Hematopoietic multipotent progenitor cell treated with erythropoietin and hydrocortisone succinate and interleukin-3 and kit ligand, for 6 days (in vitro differentiated cells): Measurements from ENCODE around the gene ZNF507.
A peak's percentile ranks its signal among the peaks of the same experiment; 100 is the strongest.

ENCODE experiments used
- DNase-seq: peaks from one replicate; pipeline ENCODE4 v3.0.0-alpha.2; 2015

Gene ZNF507

GRCh38 chr19:32339988-32340874 lies 5.2 kb upstream of the ZNF507 start:
- peak; percentile 68 for DNase-seq

DNA sequence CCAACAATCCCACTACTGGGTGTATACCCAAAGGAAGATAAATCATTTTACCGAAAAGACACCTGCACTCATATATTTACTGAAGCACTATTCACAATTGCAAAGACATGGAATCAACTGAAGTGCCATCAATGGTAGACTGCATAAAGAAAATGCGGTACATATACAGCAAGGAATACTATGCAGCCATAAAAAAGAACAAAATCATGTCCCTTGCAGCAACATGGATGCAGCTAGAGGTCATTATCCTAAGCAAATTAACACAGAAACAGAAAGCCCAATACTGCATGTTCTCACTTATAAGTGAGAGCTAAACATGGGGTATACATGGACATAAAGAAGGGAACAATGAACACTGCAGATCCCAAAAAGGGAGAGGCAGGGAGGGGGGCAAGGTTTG lies 2.7 kb upstream of the ZNF507 start:
- no peak for DNase-seq

GRCh38 chr19:32343550-32344262 lies 1.7 kb upstream of the ZNF507 start:
- DNase-seq = no peak

- DNase-seq = no peak
Measured at GRCh38 chr19:32346901-32347300, 1.5 kb downstream of the ZNF507 start.

DNA sequence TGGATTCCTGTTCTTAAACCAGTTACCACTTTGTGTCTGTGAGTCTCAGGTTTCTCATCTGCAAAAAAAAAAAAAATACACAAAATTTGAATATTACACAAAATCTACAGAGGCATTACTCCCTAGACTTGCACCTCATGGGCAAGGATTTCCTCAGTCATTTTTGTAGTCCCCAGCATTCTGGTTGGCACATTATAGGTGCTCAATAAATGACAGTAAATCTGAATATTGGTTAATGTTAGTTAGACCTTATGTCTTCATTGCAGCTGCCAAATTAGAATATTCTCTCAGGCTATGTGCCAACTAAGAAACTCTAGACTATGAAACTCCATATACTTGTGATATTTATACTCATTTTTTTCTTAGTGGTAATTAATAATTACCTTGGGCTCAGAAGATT lies 2.2 kb downstream of the ZNF507 start:
- no peak for DNase-seq

DNA sequence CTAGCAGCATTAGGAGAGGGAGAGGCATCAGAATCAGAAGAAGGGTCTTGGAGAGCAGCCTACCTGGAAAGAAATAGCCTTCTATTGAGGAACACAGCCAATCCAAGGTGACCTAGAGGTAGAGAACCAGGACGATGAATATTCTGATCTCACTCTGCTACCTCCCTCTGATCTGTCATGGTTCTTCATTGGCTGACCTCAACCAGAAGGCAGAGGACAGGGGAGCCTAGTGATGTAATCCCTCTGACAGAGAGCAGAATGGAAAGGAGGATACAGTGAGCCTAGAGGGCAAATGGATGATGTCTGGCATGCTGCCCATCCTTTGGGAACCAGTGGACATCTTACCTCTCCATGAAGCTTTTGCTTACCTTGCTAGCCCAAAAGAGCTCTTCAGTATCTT lies 3.6 kb downstream of the ZNF507 start:
- no peak for DNase-seq

DNA sequence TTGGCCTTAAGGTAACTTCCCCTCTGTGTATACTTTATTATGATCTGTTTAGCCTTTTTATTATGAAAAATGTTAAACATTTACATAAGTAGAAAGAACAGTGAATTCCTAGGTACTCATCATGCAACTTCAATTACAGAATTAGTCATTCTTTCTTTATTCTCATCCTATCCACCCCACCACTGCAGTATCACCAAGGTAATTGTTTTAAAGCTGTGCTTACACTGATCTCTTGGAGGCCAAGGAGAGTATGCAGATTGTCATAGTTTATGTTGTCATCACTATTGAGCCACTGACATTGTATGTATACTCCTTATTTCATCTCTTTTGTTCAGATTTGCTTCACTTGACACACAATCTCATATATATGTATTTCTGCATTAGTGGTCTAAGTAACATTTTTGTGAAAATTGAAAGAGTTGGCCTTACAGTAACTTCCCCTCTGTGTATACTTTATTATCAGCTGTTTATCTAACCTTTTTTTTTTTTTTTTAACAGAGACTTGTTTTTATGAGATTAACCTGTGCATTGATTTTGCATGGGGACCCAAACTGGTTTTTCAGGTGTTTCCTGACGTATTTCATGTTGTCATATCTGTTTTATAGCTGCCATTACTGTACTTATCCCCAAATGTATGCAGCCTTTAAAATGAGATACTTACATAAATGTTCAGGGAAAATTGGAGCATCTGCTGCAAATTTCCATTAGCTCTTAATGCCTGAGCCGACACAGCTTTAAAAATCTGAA lies 4.5 kb downstream of the ZNF507 start:
- DNase-seq = no peak

DNA sequence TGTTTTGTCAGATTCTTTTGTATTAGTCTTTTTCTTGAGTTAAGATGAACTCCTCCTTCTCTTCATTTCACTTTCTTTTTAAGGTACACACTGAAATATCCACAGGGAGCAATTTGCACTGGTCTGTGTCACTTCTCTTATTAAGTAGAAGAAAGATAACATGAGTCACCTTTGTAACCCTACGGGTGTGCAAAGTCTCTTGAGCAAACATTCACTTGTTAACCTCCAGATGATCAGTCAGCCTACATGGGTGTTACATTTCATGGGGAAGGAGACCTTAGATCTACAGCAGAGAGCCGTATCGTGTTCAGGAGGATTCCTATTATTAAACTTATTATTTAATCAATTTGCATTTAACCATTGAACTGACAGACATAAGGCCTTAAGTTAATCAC lies 5.1 kb downstream of the ZNF507 start:
- no peak for DNase-seq

- no peak for DNase-seq
Measured at GRCh38 chr19:32350987-32351348, 5.6 kb downstream of the ZNF507 start.

DNA sequence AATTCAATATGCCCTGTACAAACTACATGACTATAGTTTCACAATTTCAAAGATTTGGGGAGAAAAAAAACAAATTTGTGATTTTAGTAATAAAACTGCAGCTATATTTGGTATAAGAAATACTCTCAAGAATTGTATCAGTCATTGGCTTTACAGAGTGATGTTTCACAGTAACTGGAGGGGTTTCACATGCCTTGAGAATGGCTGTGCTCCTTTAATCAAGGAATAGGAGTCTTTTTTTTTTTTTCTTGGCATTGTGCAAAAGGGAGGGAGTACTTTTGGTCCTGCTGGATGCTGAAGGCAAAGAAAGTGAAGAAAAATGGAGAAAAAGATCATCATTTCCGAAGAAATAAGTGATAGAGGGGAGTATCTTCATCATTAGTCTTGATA lies 6.8 kb downstream of the ZNF507 start:
- no peak for DNase-seq

DNA sequence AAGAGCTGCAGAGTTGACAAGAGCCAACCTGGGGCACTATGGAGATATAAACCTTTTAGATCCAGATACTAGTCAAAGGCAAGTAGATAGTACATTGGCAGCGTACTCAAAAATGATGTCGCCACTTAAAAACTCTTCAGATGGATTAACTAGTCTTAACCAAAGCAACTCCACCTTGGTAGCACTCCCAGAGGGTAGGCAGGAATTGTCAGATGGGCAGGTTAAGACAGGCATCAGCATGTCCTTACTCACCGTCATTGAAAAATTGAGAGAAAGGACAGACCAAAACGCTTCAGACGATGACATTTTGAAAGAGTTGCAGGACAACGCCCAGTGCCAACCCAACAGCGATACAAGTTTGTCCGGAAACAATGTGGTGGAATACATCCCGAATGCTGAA lies 8.9 kb downstream of the ZNF507 start:
- no peak for DNase-seq

GRCh38 chr19:32355309-32355708 lies 9.9 kb downstream of the ZNF507 start:
- DNase-seq = no peak

DNA sequence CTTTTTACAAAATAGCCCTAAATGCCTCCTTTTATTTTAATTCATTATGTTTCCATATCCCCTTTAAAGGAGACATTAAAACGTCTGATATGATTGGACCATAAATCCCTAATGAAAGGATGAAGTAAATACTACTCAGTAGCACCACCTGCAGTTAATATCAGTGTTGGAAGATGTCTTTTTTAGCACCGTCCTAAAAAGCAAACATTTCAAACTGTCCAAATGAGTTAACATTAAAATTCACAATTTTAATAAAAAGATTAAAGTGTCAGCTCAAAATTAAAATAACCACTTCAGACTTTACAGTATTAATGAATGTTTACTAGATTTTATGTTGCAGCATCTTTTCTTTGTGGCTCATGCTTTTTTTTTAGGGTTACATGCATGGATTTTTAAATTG lies 12.3 kb downstream of the ZNF507 start:
- peak; percentile 43 for DNase-seq

DNA sequence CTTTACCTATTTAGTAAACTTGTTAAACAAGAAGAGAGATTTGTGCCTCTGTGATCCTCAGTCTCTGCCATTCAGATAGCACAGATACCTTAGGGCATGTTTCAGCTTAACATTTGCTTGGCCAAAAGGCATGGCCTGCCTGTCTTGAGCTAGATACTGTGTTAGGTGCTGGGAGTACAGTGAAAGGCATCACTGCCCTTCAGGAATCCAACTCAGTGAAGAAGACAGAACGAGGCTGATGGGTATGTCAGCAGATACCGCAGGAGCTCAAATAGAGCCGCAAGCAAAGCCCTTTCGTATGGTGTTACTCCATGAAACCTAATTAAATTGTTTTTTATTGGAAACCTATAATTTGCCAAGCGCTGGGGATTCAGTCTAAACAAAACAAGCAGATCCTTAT lies 12.9 kb downstream of the ZNF507 start:
- DNase-seq = no peak

DNA sequence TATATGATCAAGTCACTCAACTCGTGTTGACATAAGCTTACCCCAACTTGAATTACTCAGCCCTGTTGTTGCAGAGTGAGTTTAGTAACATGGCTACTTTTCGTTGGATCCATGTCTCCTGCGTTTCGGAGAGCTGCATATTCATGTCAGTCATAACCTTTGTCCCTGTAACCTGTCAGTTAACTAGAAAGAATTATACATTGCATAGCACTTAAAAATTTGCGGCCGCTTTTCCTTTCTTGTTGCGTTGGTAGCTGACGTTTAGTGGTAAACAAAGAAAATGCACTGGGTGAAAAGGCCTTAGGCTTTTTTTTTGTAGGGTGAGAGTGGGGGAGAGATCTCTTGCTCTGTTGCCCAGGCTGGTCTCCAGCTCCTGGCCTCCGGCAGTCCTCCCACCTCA lies 14.2 kb downstream of the ZNF507 start:
- DNase-seq = no peak

- DNase-seq = no peak
Measured at GRCh38 chr19:32361574-32362317, 16.3 kb downstream of the ZNF507 start.

GRCh38 chr19:32362318-32362691 lies 16.9 kb downstream of the ZNF507 start:
- no peak for DNase-seq

- no peak for DNase-seq
Measured at GRCh38 chr19:32363175-32363574, 17.8 kb downstream of the ZNF507 start.

DNA sequence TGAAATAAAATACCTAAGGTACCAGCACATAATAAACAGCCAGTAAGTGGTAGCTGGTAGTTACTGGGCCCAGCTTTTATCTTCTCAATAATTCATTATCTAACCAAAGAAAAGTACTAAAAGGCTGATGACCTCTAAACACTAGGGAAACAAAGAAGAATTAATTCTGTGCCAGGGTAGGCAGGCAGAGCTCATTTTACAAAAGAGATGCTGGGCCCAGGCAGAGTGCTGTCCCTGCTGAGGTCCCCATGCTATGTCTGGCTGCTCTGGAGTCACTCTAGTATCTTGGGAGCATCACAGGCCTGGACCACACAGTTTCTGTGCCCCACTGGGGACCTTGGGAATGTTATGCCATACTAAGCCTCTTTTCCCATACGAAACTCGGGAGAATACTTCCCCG lies 18.2 kb downstream of the ZNF507 start:
- DNase-seq = no peak

GRCh38 chr19:32364040-32364439 lies 18.6 kb downstream of the ZNF507 start:
- no peak for DNase-seq

DNA sequence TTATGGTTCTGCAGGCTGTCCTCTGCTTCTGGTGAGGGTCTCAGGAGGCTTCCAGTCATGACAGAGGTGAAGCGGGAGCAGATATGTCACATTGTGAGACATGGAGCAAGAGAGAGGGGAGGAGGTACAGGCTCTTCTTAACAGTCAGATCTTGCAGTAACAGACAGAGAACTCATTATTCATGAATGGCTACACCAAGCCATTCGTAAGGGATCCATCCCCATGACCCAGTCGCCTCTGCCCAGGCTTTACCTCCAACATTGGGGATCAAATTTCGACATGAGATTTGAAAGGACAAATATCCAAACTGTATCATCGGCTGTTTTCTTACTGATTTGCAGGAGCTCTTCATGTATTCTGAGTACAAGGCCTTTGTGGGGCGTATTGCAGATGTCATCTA lies 21.7 kb downstream of the ZNF507 start:
- DNase-seq = no peak

- DNase-seq = peak; percentile 32
Measured at GRCh38 chr19:32367948-32368536, 22.6 kb downstream of the ZNF507 start.

DNA sequence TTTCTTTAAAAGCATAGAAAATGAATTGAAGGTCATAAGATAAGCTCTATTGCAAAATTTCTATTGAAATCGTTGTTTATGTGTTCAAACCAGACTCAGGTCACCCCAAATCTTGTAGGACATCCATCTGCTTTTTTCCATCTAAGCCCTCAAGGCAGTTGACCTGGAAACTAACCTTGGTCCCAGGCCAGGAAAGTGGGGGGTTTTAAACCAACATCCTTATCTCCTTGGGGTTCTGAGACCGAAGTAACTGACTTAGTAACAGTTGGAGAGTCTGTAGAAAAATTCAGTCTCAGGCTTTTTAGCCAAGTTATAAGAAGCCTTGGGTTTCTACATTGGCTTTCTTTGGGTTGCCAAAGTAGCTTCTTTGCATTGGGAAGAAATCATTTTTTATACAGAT lies 23.4 kb downstream of the ZNF507 start:
- DNase-seq = peak; percentile 68
